ENCODE results near the gene RAB44. TPM values are rescaled to one million over a fixed set of nuclear protein-coding genes. Genes with fewer than 3 reads are reported as not detected.

The RAB44 gene
- total and polyA plus RNA-seq, 9 of the 15 experiments (the other 6 are each of a cell fraction or from before 2014, with no cell fraction given) = not detected

GRCh38 chr6:36688739-36689075 is 8.9 kb upstream of the RAB44 start (continued):
- no peak for TF ChIP-seq ZNF384 (IDR thresholded peaks at IDR 0.05; ENCODE audit: low read depth, low read length)
- TF ChIP-seq TEAD2 (tag; IDR thresholded peaks at IDR 0.05) = no peak
- no peak for TF ChIP-seq DACH1 (IDR thresholded peaks at IDR 0.05; ENCODE audit: partially characterized antibody)
- TF ChIP-seq ERF (CRISPR knock-in tag; IDR thresholded peaks at IDR 0.05) = no peak

GRCh38 chr6:36691011-36691410 is 6.6 kb upstream of the RAB44 start:
- Histone ChIP-seq H3K4me2 (ENCODE audit: insufficient read depth, low read length) (no peak overlapping the region), H3K9me3 (replicated peaks; ENCODE audit: control insufficient read depth, insufficient read depth, low read depth, low read length) (no peaks in the 10 kb centered on the region), H3K9ac (ENCODE audit: insufficient read depth in 1 of 2, low read depth in 2 of 2, low read length in 2 of 2) (no peak overlapping the region), H3K36me3 (ENCODE audit: control insufficient read depth, insufficient read depth, low read length) (no peaks in the 10 kb centered on the region; the same call in 2 of the 3 replicates), H3K4me1 (replicated peaks in 1 of 2; ENCODE audit: control insufficient read depth in 2 of 2, insufficient read depth in 2 of 2, low read length in 2 of 2) (no peaks in the 10 kb centered on the region; a peak in 1 of 5 replicates), H3K27me3 (ENCODE audit: control insufficient read depth in 2 of 2, insufficient read depth in 2 of 2, low read length in 2 of 2) (peaks cover 14 to 26% of the 10 kb centered on the region in 2 experiments; a peak in 4 of 5 replicates), H3K9me1 (ENCODE audit: control insufficient read depth, insufficient read depth, low read length) (no peaks in the 10 kb centered on the region), H3K79me2 (ENCODE audit: control insufficient read depth, insufficient read depth, low read length) (no peaks in the 10 kb centered on the region), H3K4me3 (no peak overlapping the region), H2AFZ (ENCODE audit: low read depth, low read length) (no peak overlapping the region), H3K27ac (ENCODE audit: extremely low read depth, low read depth, low read length) (no peak overlapping the region), H4K20me1 (replicated peaks; ENCODE audit: control insufficient read depth, insufficient read depth, low read length) (0 out of 2 replicates have a peak, but pooled peaks cover 5% of the 10 kb centered on the region)
- FAIRE-seq (no peak), DNase-seq (ENCODE audit: extremely low read depth in 1 of 4, low spot score in 3 of 4) (no peak), ATAC-seq (no peak)
- POLR2A ChIA-PET = interaction anchor here (0.7 kb wide), 1 partner anchor 81 kb away, joined by 3 read pairs; no protein-coding TSS in a partner anchor
- in situ Hi-C loops (cut with MboI) (no loop called here), intact Hi-C loops (cut with micrococcal nuclease) (no loop called here)
- WGBS (ENCODE audit: insufficient coverage, low coverage, missing lambda C conversion rate) = 8% methylated on average over 4 of the region's 4 CpGs
- CTCF ChIA-PET (ENCODE audit: low intra/inter-chr PET ratio) = no interaction called here
- no TSS peak for BruUV-seq (replicated peaks)
- TF ChIP-seq REST (IDR thresholded peaks at IDR 0.05; ENCODE audit: borderline replicate concordance) (no peak), REST (CRISPR knock-in tag; IDR thresholded peaks at IDR 0.05; ENCODE audit: low read depth) (no peak), HMBOX1 (IDR thresholded peaks at IDR 0.05) (no peak), LCOR (CRISPR knock-in tag; IDR thresholded peaks at IDR 0.05) (no peak), ZBTB17 (CRISPR knock-in tag; IDR thresholded peaks at IDR 0.05) (no peak), PRMT5 (CRISPR knock-in tag; IDR thresholded peaks at IDR 0.05) (no peak), ZNF695 (CRISPR knock-in tag; IDR thresholded peaks at IDR 0.05) (no peak), YY1 (IDR thresholded peaks at IDR 0.05; ENCODE audit: borderline replicate concordance in 1 of 3, control insufficient read depth in 1 of 3, extremely low read depth in 1 of 3, insufficient read depth in 3 of 3, insufficient read length in 1 of 3, insufficient replicate concordance in 2 of 3, low read depth in 1 of 3, low read length in 2 of 3) (no peak)

All from K562 (cell line).